KOPT-K1 (cell line): ENCODE measurements around the gene TNRC6B.
"Not testable (repeated sequence)": the region's sequence is repeated elsewhere in the genome, so short reads cannot be mapped to it uniquely, and the experiment has no call there.

Experiments used
- H3K27ac ChIP-seq: fragments of 200-600 bp; sonication (generic); 2 replicates; pipeline ENCODE4 v1.5.1; 2016; ENCODE audit warnings: antibody characterized with exemption, mild to moderate bottlenecking, low read depth, low read length; ENCODE audit not compliant: poor library complexity, severe bottlenecking
- H3K36me3 ChIP-seq: fragments of 200-600 bp; sonication (generic); 2 replicates; pipeline ENCODE4 v1.5.1; 2017; ENCODE audit warnings: antibody characterized with exemption, mild to moderate bottlenecking, low read length, moderate library complexity; ENCODE audit not compliant: insufficient read depth
- H3K9me3 ChIP-seq: fragments of 200-600 bp; sonication (generic); 2 replicates; pipeline ENCODE4 v1.5.1; 2017; ENCODE audit warnings: antibody characterized with exemption, low read length, mild to moderate bottlenecking; ENCODE audit not compliant: insufficient read depth, poor library complexity, severe bottlenecking

The TNRC6B gene

DNA sequence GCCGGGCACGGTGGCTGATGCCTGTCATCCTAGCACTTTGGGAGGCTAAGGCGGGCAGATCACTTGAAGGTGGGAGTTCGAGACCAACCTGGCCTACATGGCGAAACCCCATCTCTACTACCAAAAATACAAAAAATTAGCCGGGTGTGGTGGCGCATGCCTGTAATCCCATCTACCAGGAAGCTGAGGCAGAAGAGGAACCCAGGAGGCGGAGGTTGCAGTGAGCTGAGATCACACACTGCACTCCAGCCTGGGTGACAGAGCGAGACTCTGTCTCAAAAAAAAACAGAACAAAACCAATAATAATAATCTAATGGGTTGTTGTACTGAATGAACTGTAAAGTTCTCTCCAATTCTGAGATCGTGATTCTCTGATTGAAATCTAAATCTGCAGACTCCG is 200.7 kb downstream of the TNRC6B start:
- not testable (repeated sequence) for H3K27ac ChIP-seq, H3K36me3 ChIP-seq, H3K9me3 ChIP-seq

DNA sequence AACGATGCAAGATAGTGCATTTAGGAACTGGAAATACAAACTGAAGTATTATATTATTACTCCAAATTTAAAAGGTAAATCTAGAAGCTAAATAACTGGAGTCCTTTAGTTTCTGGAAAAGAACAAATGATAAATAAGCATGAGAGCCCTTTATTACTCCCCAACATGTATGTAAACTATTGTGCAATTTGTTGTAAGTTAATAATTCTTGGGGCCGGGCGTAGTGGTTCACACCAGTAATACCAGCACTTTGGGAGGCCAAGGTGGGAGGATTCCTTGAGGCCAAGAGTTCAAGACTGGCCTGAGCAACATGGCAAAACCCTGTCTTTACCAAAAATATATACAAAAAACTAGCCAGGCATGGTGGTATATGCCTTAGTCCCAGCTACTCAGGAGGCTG is 203.7 kb downstream of the TNRC6B start:
- no peaks in the 10 kb centered on the region for H3K9me3 ChIP-seq
- H3K27ac ChIP-seq, result no peak overlapping the region
- no peaks in the 10 kb centered on the region for H3K36me3 ChIP-seq

DNA sequence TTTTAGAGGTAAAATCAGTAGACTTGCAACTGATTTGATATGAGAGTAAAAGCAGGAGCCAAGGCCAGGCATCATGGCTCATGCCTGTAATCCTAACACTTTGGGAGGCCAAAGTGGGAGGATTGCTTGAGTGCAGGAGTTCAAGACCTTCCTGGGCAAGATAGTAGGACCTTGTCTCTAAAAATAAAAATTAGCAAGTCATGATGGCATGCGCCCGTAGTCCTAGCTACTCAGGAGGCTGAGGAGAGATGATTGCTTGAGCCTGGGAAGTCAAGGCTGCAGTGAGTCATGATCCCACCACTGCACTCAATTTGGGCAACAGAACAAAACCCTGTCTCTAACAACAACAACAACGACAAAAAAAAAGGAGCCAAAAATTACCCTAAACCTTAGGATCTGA is 206.2 kb downstream of the TNRC6B start:
- no peaks in the 10 kb centered on the region for H3K9me3 ChIP-seq
- no peak overlapping the region for H3K27ac ChIP-seq
- no peaks in the 10 kb centered on the region for H3K36me3 ChIP-seq

DNA sequence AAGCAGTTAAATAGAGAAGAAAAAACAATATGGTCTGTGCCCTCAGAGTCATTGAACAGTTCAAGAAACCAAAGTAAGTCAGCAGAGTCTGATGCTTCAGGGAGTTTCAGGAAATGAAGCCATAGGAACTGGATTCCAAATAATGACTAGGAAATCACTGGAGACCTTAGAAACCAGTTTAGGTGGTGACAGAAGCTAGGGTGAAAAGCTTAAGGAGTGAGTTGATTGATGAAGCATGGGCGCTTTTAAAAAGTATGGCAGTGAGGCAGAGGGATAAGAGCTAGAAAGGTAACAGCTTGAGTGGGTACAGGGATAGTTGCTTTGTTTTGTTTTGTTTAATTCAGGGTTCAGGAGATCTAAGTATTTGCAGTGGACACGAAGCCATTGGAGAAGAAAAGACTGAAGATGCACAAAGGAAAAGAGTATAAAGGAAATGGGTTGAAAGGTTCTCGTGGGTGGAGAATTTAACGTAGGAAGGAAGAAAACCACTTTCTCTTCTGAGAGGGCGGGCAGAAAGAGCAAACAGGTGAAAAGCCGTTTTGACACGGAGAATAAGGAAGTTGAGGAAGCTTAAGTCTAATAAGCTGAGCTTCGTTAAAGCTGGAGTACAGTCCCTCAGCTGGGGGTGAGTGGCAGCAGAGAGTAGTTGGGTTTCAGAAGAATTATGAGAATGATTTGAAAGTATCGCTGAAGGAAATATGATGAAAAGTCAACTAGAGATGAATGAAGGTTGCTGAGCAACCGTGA is 207.5 kb downstream of the TNRC6B start:
- Histone ChIP-seq H3K27ac (peak overlapping the region; percentile 70), H3K9me3 (no peaks in the 10 kb centered on the region), H3K36me3 (no peaks in the 10 kb centered on the region)
